ENCODE measurements around the gene SLC9A9. TPM values are rescaled to one million over a fixed set of nuclear protein-coding genes. Genes with fewer than 3 reads are reported as not detected.

The SLC9A9 gene
- total and polyA plus RNA-seq, 10 of the 15 experiments (the other 5 are each of a cell fraction or from before 2014, with no cell fraction given) = 3.5 to 14.2 (median 9.3) TPM

DNA sequence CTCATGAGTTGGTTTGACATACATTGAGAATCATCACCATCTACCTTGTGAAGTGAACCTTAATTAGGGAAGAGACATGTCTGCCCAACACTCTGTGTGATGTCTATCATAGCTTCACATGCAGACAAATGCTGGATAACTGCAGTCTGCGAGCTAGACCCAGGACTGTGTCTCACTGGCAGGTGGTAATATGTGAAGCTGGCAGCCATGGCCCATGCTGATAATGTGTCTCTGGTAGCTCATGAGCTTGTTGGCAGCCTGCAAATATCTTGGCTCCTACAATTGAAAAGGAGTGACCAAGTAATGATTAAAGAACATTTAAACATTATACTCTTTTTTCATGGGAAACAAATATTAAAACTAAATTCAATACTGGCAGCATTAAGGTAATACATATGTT is 493.9 kb downstream of the SLC9A9 start (continued):
- TF ChIP-seq, protein P1, sequence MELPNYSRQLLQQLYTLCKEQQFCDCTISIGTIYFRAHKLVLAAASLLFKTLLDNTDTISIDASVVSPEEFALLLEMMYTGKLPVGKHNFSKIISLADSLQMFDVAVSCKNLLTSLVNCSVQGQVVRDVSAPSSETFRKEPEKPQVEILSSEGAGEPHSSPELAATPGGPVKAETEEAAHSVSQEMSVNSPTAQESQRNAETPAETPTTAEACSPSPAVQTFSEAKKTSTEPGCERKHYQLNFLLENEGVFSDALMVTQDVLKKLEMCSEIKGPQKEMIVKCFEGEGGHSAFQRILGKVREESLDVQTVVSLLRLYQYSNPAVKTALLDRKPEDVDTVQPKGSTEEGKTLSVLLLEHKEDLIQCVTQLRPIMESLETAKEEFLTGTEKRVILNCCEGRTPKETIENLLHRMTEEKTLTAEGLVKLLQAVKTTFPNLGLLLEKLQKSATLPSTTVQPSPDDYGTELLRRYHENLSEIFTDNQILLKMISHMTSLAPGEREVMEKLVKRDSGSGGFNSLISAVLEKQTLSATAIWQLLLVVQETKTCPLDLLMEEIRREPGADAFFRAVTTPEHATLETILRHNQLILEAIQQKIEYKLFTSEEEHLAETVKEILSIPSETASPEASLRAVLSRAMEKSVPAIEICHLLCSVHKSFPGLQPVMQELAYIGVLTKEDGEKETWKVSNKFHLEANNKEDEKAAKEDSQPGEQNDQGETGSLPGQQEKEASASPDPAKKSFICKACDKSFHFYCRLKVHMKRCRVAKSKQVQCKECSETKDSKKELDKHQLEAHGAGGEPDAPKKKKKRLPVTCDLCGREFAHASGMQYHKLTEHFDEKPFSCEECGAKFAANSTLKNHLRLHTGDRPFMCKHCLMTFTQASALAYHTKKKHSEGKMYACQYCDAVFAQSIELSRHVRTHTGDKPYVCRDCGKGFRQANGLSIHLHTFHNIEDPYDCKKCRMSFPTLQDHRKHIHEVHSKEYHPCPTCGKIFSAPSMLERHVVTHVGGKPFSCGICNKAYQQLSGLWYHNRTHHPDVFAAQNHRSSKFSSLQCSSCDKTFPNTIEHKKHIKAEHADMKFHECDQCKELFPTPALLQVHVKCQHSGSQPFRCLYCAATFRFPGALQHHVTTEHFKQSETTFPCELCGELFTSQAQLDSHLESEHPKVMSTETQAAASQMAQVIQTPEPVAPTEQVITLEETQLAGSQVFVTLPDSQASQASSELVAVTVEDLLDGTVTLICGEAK (IDR thresholded peaks at IDR 0.05; ENCODE audit: borderline replicate concordance) = no peak
- TF ChIP-seq YY1 (IDR thresholded peaks at IDR 0.05; ENCODE audit: low read depth, low read length) (no peak), FOXM1 (IDR thresholded peaks at IDR 0.05; ENCODE audit: low read depth, low read length) (no peak), CREB1 (IDR thresholded peaks at IDR 0.05; ENCODE audit: low read depth) (no peak)
- TF ChIP-seq, protein P2, sequence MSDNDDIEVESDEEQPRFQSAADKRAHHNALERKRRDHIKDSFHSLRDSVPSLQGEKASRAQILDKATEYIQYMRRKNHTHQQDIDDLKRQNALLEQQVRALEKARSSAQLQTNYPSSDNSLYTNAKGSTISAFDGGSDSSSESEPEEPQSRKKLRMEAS (IDR thresholded peaks at IDR 0.05; ENCODE audit: low read depth, low read length) = no peak

DNA sequence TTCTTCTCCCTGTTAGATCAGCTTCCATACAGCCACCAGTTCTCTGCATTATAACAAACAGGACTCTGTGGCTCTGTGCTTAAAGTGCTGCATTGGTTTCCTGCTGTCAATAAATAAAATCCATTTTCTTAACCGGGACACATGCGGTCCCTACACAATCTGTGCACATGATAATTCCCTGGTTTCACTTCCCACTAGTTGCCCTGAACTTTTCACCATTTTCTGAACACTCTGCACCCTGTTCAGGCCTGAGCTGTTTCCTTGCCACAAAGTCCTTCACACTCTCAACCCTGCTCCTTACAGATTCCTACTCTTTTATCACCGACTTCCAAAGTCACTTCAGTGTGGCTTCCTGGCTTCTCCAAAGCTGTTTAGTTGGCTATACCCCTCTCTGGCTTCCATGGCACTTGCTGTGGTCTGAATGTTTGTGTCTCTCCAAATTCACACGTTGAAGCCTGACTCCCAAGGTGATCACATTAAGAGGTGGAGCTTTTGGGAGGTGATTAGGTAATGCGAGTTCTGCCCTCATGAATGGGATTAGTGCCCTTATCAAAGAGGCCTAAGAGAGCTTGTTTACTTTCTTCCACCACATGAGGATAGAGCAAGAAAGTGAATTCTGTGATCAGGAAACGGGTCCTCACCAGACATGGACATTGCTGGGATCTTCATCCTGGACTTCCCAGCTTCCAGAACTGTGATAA is 495.3 kb downstream of the SLC9A9 start:
- WGBS (ENCODE audit: insufficient coverage, insufficient replicate concordance, low lambda C conversion rate, missing lambda C conversion rate) = 99% methylated on average over 6 of the region's 6 CpGs
- peaks cover 5% of the 10 kb centered on the region for H3K4me1 ChIP-seq (ENCODE audit: control insufficient read depth, insufficient read depth, low read length)
- no peaks in the 10 kb centered on the region for H3K27me3 ChIP-seq (replicated peaks in 1 of 2; ENCODE audit: control insufficient read depth in 2 of 2, insufficient read depth in 2 of 2, low read length in 1 of 2)
- in situ Hi-C loops (cut with MboI) (no loop called here), intact Hi-C loops (cut with micrococcal nuclease; ENCODE audit: unreplicated experiment) (no loop called here)
- FAIRE-seq (peak; percentile 49), ATAC-seq (no peak), DNase-seq (ENCODE audit: low read depth, low spot score) (no peak)
- no peaks in the 10 kb centered on the region for H4K20me1 ChIP-seq (ENCODE audit: control insufficient read depth, insufficient read depth)
- no peaks in the 10 kb centered on the region for H3K36me3 ChIP-seq (ENCODE audit: control insufficient read depth in 2 of 2, insufficient read depth in 2 of 2, low read length in 1 of 2)
- H3K79me2 ChIP-seq (ENCODE audit: control insufficient read depth, insufficient read depth, low read length) = no peaks in the 10 kb centered on the region
- H3K27ac ChIP-seq (ENCODE audit: control insufficient read depth, insufficient read depth) = no peak overlapping the region
- H3K9me3 ChIP-seq (replicated peaks; ENCODE audit: control insufficient read depth, insufficient read depth, low read length) = no peaks in the 10 kb centered on the region
- no peak overlapping the region for H3K4me2 ChIP-seq (ENCODE audit: control insufficient read depth, insufficient read depth)
- TF ChIP-seq, protein P3, sequence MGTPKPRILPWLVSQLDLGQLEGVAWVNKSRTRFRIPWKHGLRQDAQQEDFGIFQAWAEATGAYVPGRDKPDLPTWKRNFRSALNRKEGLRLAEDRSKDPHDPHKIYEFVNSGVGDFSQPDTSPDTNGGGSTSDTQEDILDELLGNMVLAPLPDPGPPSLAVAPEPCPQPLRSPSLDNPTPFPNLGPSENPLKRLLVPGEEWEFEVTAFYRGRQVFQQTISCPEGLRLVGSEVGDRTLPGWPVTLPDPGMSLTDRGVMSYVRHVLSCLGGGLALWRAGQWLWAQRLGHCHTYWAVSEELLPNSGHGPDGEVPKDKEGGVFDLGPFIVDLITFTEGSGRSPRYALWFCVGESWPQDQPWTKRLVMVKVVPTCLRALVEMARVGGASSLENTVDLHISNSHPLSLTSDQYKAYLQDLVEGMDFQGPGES (IDR thresholded peaks at IDR 0.05) = no peak
- peak; percentile 19; the same call in 1 of the 2 replicates for TF ChIP-seq SPI1 (IDR thresholded peaks at IDR 0.05; ENCODE audit: borderline replicate concordance, insufficient read depth, low read depth, low read length)
- SMC1A ChIA-PET (ENCODE audit: uncharacterized antibody, unreplicated experiment) = interaction anchor here (1.4 to 1.7 kb wide), 4 partner anchors 9 to 48 kb away, joined by 3 to 5 read pairs (median 4); no protein-coding TSS in a partner anchor
- no TSS peak for BruUV-seq (replicated peaks)
- H3K9ac ChIP-seq (ENCODE audit: control insufficient read depth, insufficient read depth, low read length) = no peak overlapping the region
- no peak overlapping the region for H2AFZ ChIP-seq (ENCODE audit: control insufficient read depth, low read depth, low read length)
- RAD21 ChIA-PET (ENCODE audit: unreplicated experiment) = interaction anchor here (0.7 to 1.3 kb wide), 2 partner anchors 10 to 308 kb away, joined by 4 to 6 read pairs; no protein-coding TSS in a partner anchor
- POLR2A ChIA-PET = interaction anchor here (0.6 kb wide), 1 partner anchor 179 kb away, joined by 3 read pairs; no protein-coding TSS in a partner anchor
- H3K4me3 ChIP-seq = no peak overlapping the region
- CTCF ChIA-PET = interaction anchor here (0.6 to 1.5 kb wide), 4 partner anchors 9 to 898 kb away, joined by 3 read pairs; no protein-coding TSS in a partner anchor
